Activated naive CD4-positive, alpha-beta T cell treated with anti-CD3 and anti-CD28 coated beads, Interleukin-2, amount 10 ng/mL, durations not matched to agents 7 days and 5 days (primary cell): ENCODE data around the gene DPYD.

Experiments used
- CTCF ChIA-PET: fragments of 350-600 bp; sonication (Branson Sonifier 250); formaldehyde crosslinking; loops from one replicate; lab custom pipeline; 2021; ENCODE audit warnings: antibody characterized with exemption; lab: Charles Lee
- DNase-seq: peaks from one replicate; pipeline ENCODE4 v3.0.0-alpha.2; 2020
- H3K27ac Mint-ChIP-seq: one replicate; pipeline ENCODE4 v1.8.0; 2021; ENCODE audit warnings: mild to moderate bottlenecking, moderate library complexity, mixed read lengths
- H3K27me3 Mint-ChIP-seq: one replicate; pipeline ENCODE4 v1.8.0; 2021; ENCODE audit warnings: mild to moderate bottlenecking, mixed read lengths
- H3K36me3 Mint-ChIP-seq: one replicate; pipeline ENCODE4 v1.8.0; 2021; ENCODE audit warnings: mixed read lengths
- H3K4me1 Mint-ChIP-seq: one replicate; pipeline ENCODE4 v1.8.0; 2021; ENCODE audit warnings: mixed read lengths
- H3K4me3 Mint-ChIP-seq: one replicate; pipeline ENCODE4 v1.8.0; 2021; ENCODE audit warnings: mild to moderate bottlenecking, moderate library complexity, mixed read lengths
- H3K9me3 Mint-ChIP-seq: one replicate; pipeline ENCODE4 v1.8.0; 2021; ENCODE audit warnings: mixed read lengths

DPYD gene

GRCh38 chr1:97646071-97646470 is 274.8 kb downstream of the DPYD start:
- H3K27me3 Mint-ChIP-seq = no peaks in the 10 kb centered on the region
- CTCF ChIA-PET = no interaction called here
- H3K9me3 Mint-ChIP-seq = peaks cover 11% of the 10 kb centered on the region
- H3K27ac Mint-ChIP-seq = no peak overlapping the region
- H3K4me1 Mint-ChIP-seq = no peaks in the 10 kb centered on the region
- H3K36me3 Mint-ChIP-seq = peaks cover 20% of the 10 kb centered on the region
- DNase-seq = no peak
- no peak overlapping the region for H3K4me3 Mint-ChIP-seq

GRCh38 chr1:97640677-97641076 is 280.2 kb downstream of the DPYD start:
- H3K27me3 Mint-ChIP-seq = no peaks in the 10 kb centered on the region
- no peaks in the 10 kb centered on the region for H3K4me1 Mint-ChIP-seq
- peaks cover 14% of the 10 kb centered on the region for H3K36me3 Mint-ChIP-seq
- CTCF ChIA-PET = no interaction called here
- peaks cover 1% of the 10 kb centered on the region for H3K9me3 Mint-ChIP-seq
- no peak overlapping the region for H3K4me3 Mint-ChIP-seq
- no peak overlapping the region for H3K27ac Mint-ChIP-seq
- DNase-seq = no peak

GRCh38 chr1:97636941-97637340 is 283.9 kb downstream of the DPYD start:
- CTCF ChIA-PET = no interaction called here
- no peak for DNase-seq
- peaks cover 10% of the 10 kb centered on the region for H3K36me3 Mint-ChIP-seq
- no peaks in the 10 kb centered on the region for H3K9me3 Mint-ChIP-seq
- no peak overlapping the region for H3K27ac Mint-ChIP-seq
- no peaks in the 10 kb centered on the region for H3K4me1 Mint-ChIP-seq
- no peaks in the 10 kb centered on the region for H3K27me3 Mint-ChIP-seq
- no peak overlapping the region for H3K4me3 Mint-ChIP-seq

GRCh38 chr1:97634758-97635157 is 286.1 kb downstream of the DPYD start:
- Mint-ChIP-seq H3K4me3 (no peak overlapping the region), H3K36me3 (peaks cover 9% of the 10 kb centered on the region), H3K4me1 (no peaks in the 10 kb centered on the region), H3K27ac (no peak overlapping the region), H3K27me3 (no peaks in the 10 kb centered on the region), H3K9me3 (no peaks in the 10 kb centered on the region)
- CTCF ChIA-PET = no interaction called here
- no peak for DNase-seq

DNA sequence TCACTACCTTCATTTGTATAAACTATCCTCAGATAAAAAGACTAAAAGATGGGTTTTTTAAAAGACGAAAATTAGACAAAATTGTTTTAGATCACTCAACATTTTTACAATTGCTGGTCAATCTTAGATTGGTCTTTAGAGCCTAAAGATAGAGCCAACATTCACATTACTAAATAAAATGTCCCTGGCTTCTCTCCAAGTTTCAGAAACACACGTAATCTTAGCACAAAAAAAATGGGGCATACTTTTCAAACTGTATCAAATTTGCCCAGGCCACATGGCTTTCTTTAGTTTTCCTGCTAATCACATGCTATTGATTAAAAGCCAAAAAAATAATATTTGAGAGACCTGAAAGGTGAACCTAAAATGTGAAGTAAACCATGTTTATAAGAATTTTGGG is 288.1 kb downstream of the DPYD start:
- CTCF ChIA-PET = no interaction called here
- Mint-ChIP-seq H3K4me3 (no peak overlapping the region), H3K9me3 (no peaks in the 10 kb centered on the region), H3K27me3 (no peaks in the 10 kb centered on the region), H3K4me1 (no peaks in the 10 kb centered on the region), H3K27ac (no peak overlapping the region), H3K36me3 (peaks cover 5% of the 10 kb centered on the region)
- no peak for DNase-seq

- peaks cover 3% of the 10 kb centered on the region for H3K36me3 Mint-ChIP-seq
- no peak overlapping the region for H3K4me3 Mint-ChIP-seq
- CTCF ChIA-PET = no interaction called here
- no peak for DNase-seq
- H3K27me3 Mint-ChIP-seq = no peaks in the 10 kb centered on the region
- H3K9me3 Mint-ChIP-seq = no peaks in the 10 kb centered on the region
- H3K4me1 Mint-ChIP-seq = no peaks in the 10 kb centered on the region
- H3K27ac Mint-ChIP-seq = no peak overlapping the region
Measured at GRCh38 chr1:97632075-97632474, 288.8 kb downstream of the DPYD start.

DNA sequence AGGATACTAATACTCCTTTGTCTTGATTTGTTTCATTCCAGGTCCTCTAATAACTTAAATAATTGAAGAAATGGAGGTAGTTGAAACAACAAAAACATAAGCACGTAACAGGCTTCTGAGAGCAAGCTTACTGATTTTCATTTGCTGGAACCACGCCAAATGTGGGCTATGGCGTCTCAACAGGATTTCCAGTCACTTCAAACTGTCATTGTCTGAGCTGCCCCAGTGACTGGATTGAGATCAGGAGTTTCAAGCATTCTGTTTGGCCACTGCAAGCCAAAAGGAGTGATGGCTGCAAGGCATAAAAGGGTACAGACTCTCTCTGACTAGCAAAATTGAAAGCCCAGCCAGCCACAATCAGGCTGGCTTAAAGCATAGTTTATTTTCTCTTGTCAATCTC is 289.9 kb downstream of the DPYD start:
- Mint-ChIP-seq H3K27ac (no peak overlapping the region), H3K27me3 (no peaks in the 10 kb centered on the region), H3K36me3 (peaks cover 6% of the 10 kb centered on the region), H3K4me3 (no peak overlapping the region), H3K4me1 (no peaks in the 10 kb centered on the region), H3K9me3 (no peaks in the 10 kb centered on the region)
- CTCF ChIA-PET = no interaction called here
- DNase-seq = no peak

GRCh38 chr1:97630281-97630680 is 290.6 kb downstream of the DPYD start:
- H3K4me1 Mint-ChIP-seq = no peaks in the 10 kb centered on the region
- H3K9me3 Mint-ChIP-seq = no peaks in the 10 kb centered on the region
- peaks cover 6% of the 10 kb centered on the region for H3K36me3 Mint-ChIP-seq
- CTCF ChIA-PET = no interaction called here
- no peak overlapping the region for H3K4me3 Mint-ChIP-seq
- no peak for DNase-seq
- H3K27ac Mint-ChIP-seq = no peak overlapping the region
- no peaks in the 10 kb centered on the region for H3K27me3 Mint-ChIP-seq

DNA sequence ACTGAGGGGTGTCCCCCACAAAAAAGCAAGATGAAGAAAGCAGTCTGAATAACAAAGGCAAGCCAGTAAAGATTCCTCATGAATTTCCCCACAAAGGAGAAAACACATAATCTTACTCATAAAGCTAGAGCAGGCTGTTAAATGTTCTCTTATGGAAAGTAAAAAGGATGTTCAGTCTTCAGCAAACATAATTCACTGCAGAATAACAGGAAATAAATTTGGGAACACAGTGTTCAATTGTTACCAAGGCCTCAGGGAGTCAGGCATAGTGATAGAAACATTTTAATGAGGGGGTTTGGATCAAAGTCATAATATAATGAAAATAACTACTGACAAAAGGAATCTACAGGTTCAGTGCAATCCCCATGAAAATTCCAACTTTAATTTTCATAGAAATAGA is 297.6 kb downstream of the DPYD start:
- no peak overlapping the region for H3K27ac Mint-ChIP-seq
- DNase-seq = no peak
- H3K36me3 Mint-ChIP-seq = peaks cover 7% of the 10 kb centered on the region
- CTCF ChIA-PET = no interaction called here
- no peaks in the 10 kb centered on the region for H3K4me1 Mint-ChIP-seq
- no peak overlapping the region for H3K4me3 Mint-ChIP-seq
- H3K27me3 Mint-ChIP-seq = no peaks in the 10 kb centered on the region
- no peaks in the 10 kb centered on the region for H3K9me3 Mint-ChIP-seq

DNA sequence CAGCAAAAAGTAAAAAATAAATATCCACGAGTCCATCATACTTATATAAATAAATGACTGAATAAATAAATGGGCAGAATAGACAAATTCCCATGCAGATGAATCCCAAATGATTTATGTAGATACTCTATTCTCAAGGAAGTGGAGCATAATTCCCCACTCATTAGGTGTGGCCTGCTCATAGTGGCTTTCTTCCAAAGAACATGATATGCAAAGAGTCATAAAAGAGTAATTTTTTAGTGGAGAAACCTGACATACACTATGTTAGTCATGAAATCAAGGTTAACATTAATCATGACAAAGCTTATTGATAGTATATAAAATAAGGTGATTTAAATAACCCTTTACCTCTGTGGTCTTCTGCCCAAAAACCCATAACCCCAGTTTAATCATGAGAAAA is 298.9 kb downstream of the DPYD start:
- Mint-ChIP-seq H3K4me3 (no peak overlapping the region), H3K4me1 (no peaks in the 10 kb centered on the region), H3K9me3 (no peaks in the 10 kb centered on the region), H3K27ac (no peak overlapping the region), H3K27me3 (no peaks in the 10 kb centered on the region), H3K36me3 (peaks cover 7% of the 10 kb centered on the region)
- DNase-seq = no peak
- CTCF ChIA-PET = no interaction called here

DNA sequence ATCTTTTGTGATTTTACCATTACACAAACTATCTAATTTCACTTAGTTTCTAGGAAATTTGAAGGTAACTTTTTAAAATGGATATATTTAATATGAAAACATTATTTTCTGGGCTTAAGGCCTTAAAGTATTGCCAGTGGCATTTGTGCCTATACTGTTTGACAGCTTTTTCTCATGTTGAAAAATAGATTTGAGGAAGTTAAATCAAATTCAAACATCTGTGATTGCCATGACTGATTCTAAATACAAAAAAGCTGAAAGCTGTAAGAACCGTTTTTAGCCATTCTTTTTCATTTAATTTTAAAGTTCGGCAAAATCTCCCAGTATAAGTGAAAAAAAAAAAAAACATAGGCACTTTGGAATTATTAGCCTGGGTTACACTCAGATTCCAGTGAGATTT is 301.1 kb downstream of the DPYD start:
- peaks cover 7% of the 10 kb centered on the region for H3K36me3 Mint-ChIP-seq
- DNase-seq = no peak
- H3K9me3 Mint-ChIP-seq = no peaks in the 10 kb centered on the region

DNA sequence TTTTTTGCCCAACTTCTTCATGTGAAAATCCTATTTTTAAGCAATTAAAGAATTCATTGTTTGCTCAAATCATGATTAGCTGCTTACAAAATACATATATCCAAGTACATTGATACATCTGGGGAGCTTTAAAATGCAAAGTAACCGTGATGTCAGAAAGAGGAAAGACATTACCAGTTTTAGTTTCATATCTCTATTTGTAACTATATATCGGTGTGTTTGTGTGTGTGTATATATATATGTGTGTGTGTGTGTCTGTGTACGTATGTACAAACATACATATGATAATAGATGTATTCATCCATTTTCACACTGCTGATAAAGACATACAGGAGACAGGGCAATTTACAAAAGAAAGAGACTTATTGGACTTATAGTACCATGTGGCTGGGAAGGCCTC is 310.1 kb downstream of the DPYD start:
- Mint-ChIP-seq H3K4me3 (no peak overlapping the region), H3K27me3 (no peaks in the 10 kb centered on the region), H3K36me3 (peaks cover 1% of the 10 kb centered on the region), H3K4me1 (no peaks in the 10 kb centered on the region), H3K27ac (no peak overlapping the region), H3K9me3 (no peaks in the 10 kb centered on the region)
- CTCF ChIA-PET = no interaction called here
- DNase-seq = no peak

More for the DNA sequence above, 301.1 kb downstream of the DPYD start:
- no peaks in the 10 kb centered on the region for H3K4me1 Mint-ChIP-seq
- no peaks in the 10 kb centered on the region for H3K27me3 Mint-ChIP-seq
- CTCF ChIA-PET = no interaction called here
- H3K27ac Mint-ChIP-seq = no peak overlapping the region
- H3K4me3 Mint-ChIP-seq = no peak overlapping the region

DNA sequence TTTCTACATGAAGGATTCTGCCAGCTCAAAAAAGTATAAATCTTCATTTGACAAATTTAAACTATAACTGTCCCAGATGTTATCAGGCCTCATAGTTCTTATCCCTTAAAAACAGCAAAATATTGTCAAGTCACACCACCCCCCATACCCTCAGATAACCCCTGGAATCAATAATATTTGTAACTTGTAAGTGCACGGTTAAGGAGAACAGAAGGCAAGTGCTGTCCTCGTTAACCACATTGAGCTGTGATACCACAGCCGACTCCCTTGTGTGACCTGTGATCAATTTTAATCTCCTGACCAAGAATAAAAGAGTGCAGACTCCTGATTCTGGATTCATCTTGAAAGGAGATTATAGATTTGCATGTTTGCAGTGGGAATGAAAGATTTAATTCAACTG is 310.7 kb downstream of the DPYD start:
- Mint-ChIP-seq H3K9me3 (no peaks in the 10 kb centered on the region), H3K4me3 (no peak overlapping the region), H3K4me1 (no peaks in the 10 kb centered on the region), H3K27ac (no peak overlapping the region), H3K36me3 (no peaks in the 10 kb centered on the region), H3K27me3 (no peaks in the 10 kb centered on the region)
- CTCF ChIA-PET = no interaction called here
- DNase-seq = no peak

DNA sequence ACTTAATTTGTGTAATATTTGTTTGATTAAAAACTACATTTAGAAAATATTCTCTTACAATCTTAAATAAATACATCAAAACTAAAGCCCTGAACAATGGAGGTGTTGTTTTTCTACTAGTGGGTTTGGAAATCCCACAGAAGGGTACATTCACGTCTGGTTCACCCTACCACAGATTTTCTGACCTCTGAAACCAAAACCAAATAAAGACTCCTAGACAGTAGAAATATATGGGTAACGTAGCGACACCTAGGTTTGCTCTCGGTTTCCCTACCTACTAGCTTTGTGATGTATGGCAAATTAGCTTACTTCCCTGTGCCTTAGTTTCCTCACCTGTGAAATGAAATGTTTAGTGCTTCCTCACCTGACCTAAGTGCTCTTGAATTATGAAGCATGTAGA is 312.6 kb downstream of the DPYD start:
- H3K36me3 Mint-ChIP-seq = no peaks in the 10 kb centered on the region
- no peaks in the 10 kb centered on the region for H3K27me3 Mint-ChIP-seq
- no peak for DNase-seq
- no peak overlapping the region for H3K4me3 Mint-ChIP-seq
- CTCF ChIA-PET = no interaction called here
- H3K27ac Mint-ChIP-seq = no peak overlapping the region
- H3K4me1 Mint-ChIP-seq = no peaks in the 10 kb centered on the region
- H3K9me3 Mint-ChIP-seq = no peaks in the 10 kb centered on the region

GRCh38 chr1:97603776-97604175 is 317.1 kb downstream of the DPYD start:
- no peaks in the 10 kb centered on the region for H3K4me1 Mint-ChIP-seq

GRCh38 chr1:97603218-97603617 is 317.6 kb downstream of the DPYD start:
- H3K4me3 Mint-ChIP-seq = no peak overlapping the region
- H3K27me3 Mint-ChIP-seq = no peaks in the 10 kb centered on the region
- H3K36me3 Mint-ChIP-seq = no peaks in the 10 kb centered on the region
- CTCF ChIA-PET = no interaction called here
- DNase-seq = no peak
- H3K27ac Mint-ChIP-seq = no peak overlapping the region
- H3K4me1 Mint-ChIP-seq = no peaks in the 10 kb centered on the region
- H3K9me3 Mint-ChIP-seq = no peaks in the 10 kb centered on the region

More at GRCh38 chr1:97603776-97604175, 317.1 kb downstream of the DPYD start:
- Mint-ChIP-seq H3K36me3 (no peaks in the 10 kb centered on the region), H3K9me3 (no peaks in the 10 kb centered on the region), H3K27me3 (no peaks in the 10 kb centered on the region), H3K27ac (no peak overlapping the region), H3K4me3 (no peak overlapping the region)
- no peak for DNase-seq
- CTCF ChIA-PET = no interaction called here
